DOHH2 (cell line): ENCODE results near the gene NR1H4.

Source experiments
- EZH2phosphoT487 ChIP-seq: fragments of 200-600 bp; sonication (generic); IDR thresholded peaks from 2 replicates; pipeline ENCODE4 v1.6.1; 2017; ENCODE audit warnings: borderline replicate concordance, mild to moderate bottlenecking, antibody characterized with exemption, low read length, moderate library complexity, mixed read lengths
- TF ChIP-seq, protein P1 (sequence below): fragments of 200-600 bp; sonication (generic); IDR thresholded peaks from one replicate; pipeline ENCODE4 v1.5.1; 2014; ENCODE audit warnings: antibody characterized with exemption, mild to moderate bottlenecking, low read depth, low read length; ENCODE audit not compliant: poor library complexity, severe bottlenecking

DNA sequence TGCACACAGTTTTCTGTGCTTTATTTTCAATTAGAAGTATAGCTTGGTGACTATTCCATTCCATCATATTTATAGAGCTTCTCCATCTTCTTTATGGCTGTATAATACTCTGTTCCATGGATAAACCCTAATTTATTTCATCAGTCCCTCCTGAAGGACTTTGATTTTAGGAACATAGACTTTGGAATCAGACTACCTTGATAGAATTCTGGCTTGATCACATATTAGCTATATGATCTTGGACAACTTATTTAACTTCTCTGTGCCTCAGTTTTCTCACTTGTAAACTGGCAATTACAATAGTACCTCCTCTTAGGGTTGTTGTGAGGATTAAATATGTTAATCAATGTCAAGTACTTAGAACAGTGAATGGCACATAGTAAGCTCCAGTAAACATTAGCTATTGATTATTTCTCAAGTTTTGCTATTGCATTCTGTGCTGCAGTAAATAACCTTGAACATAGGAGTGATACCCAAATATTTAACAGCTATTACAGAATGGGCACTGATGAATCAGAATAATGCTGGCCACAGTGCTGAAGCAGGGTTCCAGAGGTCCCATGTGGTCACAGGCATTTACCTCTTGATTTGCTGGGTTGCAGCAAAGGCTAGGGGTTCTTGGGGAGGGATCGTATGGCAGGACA, 12.2 kb upstream of the NR1H4 start:
- TF ChIP-seq, protein P1, sequence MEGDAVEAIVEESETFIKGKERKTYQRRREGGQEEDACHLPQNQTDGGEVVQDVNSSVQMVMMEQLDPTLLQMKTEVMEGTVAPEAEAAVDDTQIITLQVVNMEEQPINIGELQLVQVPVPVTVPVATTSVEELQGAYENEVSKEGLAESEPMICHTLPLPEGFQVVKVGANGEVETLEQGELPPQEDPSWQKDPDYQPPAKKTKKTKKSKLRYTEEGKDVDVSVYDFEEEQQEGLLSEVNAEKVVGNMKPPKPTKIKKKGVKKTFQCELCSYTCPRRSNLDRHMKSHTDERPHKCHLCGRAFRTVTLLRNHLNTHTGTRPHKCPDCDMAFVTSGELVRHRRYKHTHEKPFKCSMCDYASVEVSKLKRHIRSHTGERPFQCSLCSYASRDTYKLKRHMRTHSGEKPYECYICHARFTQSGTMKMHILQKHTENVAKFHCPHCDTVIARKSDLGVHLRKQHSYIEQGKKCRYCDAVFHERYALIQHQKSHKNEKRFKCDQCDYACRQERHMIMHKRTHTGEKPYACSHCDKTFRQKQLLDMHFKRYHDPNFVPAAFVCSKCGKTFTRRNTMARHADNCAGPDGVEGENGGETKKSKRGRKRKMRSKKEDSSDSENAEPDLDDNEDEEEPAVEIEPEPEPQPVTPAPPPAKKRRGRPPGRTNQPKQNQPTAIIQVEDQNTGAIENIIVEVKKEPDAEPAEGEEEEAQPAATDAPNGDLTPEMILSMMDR: no peak
- no peak for TF ChIP-seq EZH2phosphoT487
